Rectal smooth muscle tissue (tissue), 1 donor: ENCODE measurements around the gene DNER.
"Not testable (repeated sequence)": the region's sequence is repeated elsewhere in the genome, so short reads cannot be mapped to it uniquely, and the experiment has no call there.

Experiments used
- H3K27ac ChIP-seq: one replicate; pipeline ENCODE4 v1.7.0; 2013; ENCODE audit warnings: low read depth, low read length, inconsistent platforms
- H3K27me3 ChIP-seq: one replicate; pipeline ENCODE4 v1.7.0; 2013; ENCODE audit warnings: low read length; ENCODE audit not compliant: control insufficient read depth, insufficient read depth
- H3K36me3 ChIP-seq: one replicate; pipeline ENCODE4 v1.7.0; 2013; ENCODE audit warnings: low read length; ENCODE audit not compliant: control insufficient read depth, insufficient read depth
- H3K4me1 ChIP-seq: one replicate; pipeline ENCODE4 v1.7.0; 2013; ENCODE audit warnings: low read length; ENCODE audit not compliant: control insufficient read depth, insufficient read depth
- H3K4me3 ChIP-seq: one replicate; pipeline ENCODE4 v1.7.0; 2013; ENCODE audit warnings: low read length
- H3K9ac ChIP-seq: one replicate; pipeline ENCODE4 v1.7.0; 2013; ENCODE audit warnings: low read length

Gene DNER, protein sequence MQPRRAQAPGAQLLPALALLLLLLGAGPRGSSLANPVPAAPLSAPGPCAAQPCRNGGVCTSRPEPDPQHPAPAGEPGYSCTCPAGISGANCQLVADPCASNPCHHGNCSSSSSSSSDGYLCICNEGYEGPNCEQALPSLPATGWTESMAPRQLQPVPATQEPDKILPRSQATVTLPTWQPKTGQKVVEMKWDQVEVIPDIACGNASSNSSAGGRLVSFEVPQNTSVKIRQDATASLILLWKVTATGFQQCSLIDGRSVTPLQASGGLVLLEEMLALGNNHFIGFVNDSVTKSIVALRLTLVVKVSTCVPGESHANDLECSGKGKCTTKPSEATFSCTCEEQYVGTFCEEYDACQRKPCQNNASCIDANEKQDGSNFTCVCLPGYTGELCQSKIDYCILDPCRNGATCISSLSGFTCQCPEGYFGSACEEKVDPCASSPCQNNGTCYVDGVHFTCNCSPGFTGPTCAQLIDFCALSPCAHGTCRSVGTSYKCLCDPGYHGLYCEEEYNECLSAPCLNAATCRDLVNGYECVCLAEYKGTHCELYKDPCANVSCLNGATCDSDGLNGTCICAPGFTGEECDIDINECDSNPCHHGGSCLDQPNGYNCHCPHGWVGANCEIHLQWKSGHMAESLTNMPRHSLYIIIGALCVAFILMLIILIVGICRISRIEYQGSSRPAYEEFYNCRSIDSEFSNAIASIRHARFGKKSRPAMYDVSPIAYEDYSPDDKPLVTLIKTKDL

DNA sequence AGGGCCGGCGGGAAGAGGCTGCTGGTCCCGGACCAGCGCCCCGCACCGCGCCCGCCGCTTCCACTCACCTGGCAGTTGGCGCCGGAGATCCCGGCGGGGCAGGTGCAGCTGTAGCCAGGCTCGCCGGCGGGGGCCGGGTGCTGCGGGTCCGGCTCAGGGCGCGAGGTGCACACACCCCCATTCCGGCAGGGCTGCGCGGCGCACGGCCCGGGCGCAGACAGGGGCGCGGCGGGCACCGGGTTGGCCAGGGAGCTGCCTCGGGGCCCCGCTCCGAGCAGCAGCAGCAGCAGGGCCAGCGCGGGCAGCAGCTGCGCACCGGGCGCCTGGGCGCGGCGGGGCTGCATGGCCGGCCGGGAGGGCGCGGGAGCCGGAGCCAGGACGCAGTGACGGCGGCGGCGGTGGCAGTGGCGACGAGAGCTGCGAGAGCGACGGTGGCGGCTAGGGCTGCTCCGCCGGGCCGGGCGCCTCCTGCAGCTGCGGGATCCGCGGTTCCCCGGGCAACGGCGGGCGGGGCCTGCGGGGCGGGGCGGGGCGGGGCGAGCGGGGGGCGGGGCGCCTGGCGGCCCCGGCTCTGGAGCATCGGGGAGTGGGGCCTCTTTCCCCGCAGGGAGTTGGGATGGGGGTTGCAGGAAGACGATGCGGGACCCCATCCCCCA lies at the start of gene DNER:
DNER (minus strand) TSS at position 476 of the 656 bp plus-strand sequence; CDS start at position 344, 132 bp downstream.
- Histone ChIP-seq H3K27ac (no peak within 1 kb of the TSS), H3K36me3 (no peaks in the 10 kb centered on the region), H3K27me3 (peaks cover 11% of the 10 kb centered on the region), H3K4me3 (peak within 1 kb of the TSS; percentile 56), H3K9ac (no peak within 1 kb of the TSS), H3K4me1 (no peaks in the 10 kb centered on the region)

DNA sequence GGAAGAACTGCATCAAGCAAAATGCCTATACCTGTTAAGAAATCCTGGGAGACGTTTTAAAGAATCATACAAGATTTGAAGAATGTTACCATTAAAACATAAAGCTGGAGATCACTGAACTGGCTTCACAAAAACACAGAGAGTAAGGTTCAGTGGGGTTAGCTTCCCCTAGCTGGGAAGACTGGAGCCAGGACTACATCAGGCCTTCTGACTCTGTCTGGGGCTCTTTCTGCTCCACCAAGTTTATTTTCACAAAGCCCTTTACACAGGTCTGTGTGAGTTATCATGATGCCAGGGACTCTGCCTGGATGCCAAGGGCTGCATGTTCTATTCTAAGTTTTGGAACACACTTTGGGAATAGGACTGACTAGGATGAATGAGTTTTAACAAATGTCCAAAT lies 47.3 kb upstream of the DNER start:
- H3K4me1 ChIP-seq, result no peaks in the 10 kb centered on the region
- H3K4me3 ChIP-seq, result no peak overlapping the region
- no peak overlapping the region for H3K9ac ChIP-seq
- no peaks in the 10 kb centered on the region for H3K27me3 ChIP-seq
- H3K27ac ChIP-seq, result no peak overlapping the region
- peaks cover 3% of the 10 kb centered on the region for H3K36me3 ChIP-seq

DNA sequence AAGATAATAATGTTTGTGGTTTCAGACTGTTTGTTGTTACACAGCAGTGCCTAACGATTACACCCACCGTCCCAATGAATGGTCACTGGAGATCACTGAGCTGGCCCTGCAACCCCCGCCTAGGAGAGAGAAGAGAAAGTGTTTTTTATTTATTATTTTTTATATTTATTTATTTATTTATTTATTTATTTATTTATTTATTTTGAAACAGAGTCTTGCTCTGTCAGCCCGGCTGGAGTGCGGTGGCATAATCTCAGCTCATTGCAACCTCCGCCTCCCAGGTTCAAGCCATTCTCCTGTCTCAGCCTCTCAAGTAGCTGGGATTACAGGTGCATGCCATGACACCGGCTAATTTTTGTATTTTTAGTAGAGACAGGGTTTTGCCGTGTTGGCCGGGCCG lies 43.1 kb upstream of the DNER start:
- H3K9ac ChIP-seq, H3K36me3 ChIP-seq, H3K4me1 ChIP-seq, H3K4me3 ChIP-seq, H3K27me3 ChIP-seq, H3K27ac ChIP-seq: not testable (repeated sequence)

DNA sequence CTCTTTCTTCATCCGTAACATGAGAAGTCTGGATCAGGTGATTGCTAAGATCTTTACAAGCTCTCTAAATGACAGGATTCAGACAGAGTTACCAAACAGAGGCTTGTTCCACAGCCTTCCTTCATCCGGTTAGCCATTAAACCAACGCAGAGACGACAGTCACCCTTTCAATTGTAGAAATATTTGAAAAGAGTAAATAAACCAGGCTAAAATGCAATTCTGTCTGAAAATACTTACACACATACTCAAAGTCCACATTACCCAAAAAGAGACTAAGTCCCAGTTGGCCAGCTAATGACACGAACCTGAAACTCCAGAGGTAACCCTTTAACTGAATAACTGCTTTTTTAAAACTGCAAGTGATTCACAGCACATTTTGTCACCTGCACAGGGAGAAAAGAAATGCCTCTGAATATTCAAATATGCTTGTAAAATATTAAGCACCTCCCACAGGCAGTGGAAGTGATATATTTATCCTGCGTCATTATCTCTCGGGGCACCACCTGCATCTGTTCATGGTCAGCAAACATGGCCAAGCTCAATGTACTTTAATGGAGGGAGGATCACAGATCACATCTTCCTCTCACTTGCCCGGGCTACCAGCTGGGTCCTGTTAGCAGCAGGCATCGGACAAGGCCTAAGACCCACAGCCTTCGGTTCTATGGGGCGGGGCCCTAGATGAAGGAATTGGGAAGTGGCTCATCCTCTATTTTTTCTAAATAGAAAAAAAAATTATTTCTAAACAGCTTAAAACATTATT lies 38.8 kb upstream of the DNER start:
- Histone ChIP-seq H3K4me3 (no peak overlapping the region), H3K27ac (no peak overlapping the region), H3K4me1 (no peaks in the 10 kb centered on the region), H3K27me3 (no peaks in the 10 kb centered on the region), H3K9ac (no peak overlapping the region), H3K36me3 (no peaks in the 10 kb centered on the region)

DNA sequence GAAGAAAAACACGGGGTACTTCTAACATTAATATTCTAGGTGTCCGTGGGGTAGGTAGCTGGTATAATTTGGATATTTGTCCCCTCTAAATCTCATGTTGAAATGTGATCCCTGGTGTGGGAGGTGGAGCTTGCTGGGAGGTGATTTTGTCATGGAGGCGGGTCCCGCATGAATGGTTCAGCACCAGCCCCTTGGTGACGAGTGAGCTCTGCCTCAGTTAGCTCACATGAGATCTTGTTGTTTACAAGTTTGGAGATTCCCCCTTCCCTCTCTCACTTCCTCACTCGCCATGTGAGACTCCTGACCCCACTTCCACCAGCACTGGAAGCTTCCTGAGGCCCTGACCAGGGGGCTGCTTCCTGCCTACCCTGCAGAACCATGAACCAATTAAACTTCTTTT lies 35.4 kb upstream of the DNER start:
- Histone ChIP-seq H3K27me3 (no peaks in the 10 kb centered on the region), H3K9ac (no peak overlapping the region), H3K36me3 (no peaks in the 10 kb centered on the region), H3K4me3 (no peak overlapping the region), H3K27ac (no peak overlapping the region), H3K4me1 (no peaks in the 10 kb centered on the region)

DNA sequence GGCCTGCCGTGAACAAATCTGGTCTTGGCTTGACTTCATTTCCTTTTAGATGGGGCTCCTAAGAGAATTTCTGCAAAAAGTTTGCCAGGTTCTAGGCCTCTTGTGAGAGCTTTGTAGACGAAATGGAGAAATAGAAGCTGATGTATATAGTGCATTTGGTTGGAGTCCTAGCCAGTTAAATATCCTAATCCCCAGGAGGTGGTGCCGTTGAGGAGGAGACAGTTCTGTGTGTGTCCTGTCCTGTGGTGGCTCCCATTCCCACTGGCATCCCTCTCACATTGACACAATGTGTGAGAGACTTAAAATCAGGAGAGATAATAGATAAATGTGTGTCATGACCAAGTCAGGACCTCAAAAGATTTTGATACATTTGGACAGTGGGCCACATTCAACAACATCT lies 34.6 kb upstream of the DNER start:
- no peak overlapping the region for H3K9ac ChIP-seq
- no peak overlapping the region for H3K4me3 ChIP-seq
- H3K27me3 ChIP-seq, result no peaks in the 10 kb centered on the region
- no peaks in the 10 kb centered on the region for H3K4me1 ChIP-seq
- H3K27ac ChIP-seq, result no peak overlapping the region
- no peaks in the 10 kb centered on the region for H3K36me3 ChIP-seq

DNA sequence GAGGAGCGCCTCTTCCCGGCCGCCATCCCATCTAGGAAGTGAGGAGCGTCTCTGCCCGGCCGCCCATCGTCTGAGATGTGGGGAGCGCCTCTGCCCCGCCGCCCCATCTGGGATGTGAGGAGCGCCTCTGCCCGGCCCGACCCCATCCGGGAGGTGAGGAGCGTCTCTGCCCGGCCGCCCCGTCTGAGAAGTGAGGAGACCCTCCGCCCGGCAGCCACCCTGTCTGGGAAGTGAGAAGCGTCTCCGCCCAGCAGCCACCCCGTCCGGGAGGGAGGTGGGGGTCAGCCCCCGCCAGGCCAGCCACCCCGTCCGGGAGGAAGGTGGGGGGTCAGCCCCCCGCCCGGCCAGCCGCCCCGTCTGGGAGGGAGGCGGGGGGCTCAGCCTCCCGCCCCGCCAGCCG lies 28.3 kb upstream of the DNER start:
- H3K27ac ChIP-seq, H3K4me1 ChIP-seq, H3K27me3 ChIP-seq, H3K4me3 ChIP-seq, H3K9ac ChIP-seq, H3K36me3 ChIP-seq: not testable (repeated sequence)

DNA sequence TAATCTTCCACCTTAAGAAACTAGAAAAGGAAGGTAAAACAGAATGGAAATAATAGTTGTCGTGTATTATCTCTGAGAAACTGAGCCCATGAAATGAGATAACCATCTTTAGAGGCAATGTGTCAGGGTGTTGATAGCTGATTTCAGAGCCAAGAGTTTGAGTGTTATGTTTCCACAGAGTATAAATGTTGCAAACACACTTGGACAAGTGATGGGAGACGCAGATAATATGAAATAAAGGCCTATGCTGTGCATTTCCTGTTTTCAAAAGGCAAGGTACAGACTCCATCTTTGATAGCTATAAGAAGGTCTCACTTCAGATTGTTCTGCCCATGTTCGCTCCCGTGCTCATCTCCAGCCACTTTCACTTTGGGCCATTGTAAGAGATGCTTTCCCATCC lies 25.9 kb upstream of the DNER start:
- Histone ChIP-seq H3K27me3 (no peaks in the 10 kb centered on the region), H3K9ac (no peak overlapping the region), H3K4me3 (no peak overlapping the region), H3K36me3 (no peaks in the 10 kb centered on the region), H3K4me1 (no peaks in the 10 kb centered on the region), H3K27ac (no peak overlapping the region)

DNA sequence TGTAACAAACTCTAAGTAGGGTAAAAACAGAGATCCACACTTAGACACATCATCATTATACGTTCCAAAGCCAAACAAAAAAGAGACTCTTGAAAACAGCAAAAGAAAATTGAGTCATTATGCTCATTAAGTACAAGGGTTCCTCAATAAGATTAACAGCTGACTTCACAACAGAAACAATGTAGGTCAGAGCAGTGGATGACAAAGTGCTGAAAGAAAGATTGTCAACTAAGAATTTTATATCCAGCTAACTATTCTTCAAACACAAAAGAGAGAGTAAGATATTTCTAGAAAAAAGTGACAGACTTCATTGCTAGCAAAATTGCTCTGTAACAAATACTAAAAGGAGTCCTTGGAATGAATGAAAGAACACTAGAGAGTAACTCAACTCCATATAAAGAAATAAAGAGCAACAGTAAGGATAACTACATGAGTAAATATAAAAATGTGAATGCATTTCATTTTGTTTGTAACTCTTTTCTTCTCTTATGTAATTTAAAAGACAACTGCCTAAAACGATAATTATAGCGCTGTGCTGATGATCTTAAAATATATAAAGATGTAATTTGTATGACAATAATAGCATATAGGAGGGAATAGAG lies 23.8 kb upstream of the DNER start:
- no peak overlapping the region for H3K27ac ChIP-seq
- H3K9ac ChIP-seq, result no peak overlapping the region
- no peak overlapping the region for H3K4me3 ChIP-seq
- no peaks in the 10 kb centered on the region for H3K27me3 ChIP-seq
- no peaks in the 10 kb centered on the region for H3K4me1 ChIP-seq
- H3K36me3 ChIP-seq, result no peaks in the 10 kb centered on the region

DNA sequence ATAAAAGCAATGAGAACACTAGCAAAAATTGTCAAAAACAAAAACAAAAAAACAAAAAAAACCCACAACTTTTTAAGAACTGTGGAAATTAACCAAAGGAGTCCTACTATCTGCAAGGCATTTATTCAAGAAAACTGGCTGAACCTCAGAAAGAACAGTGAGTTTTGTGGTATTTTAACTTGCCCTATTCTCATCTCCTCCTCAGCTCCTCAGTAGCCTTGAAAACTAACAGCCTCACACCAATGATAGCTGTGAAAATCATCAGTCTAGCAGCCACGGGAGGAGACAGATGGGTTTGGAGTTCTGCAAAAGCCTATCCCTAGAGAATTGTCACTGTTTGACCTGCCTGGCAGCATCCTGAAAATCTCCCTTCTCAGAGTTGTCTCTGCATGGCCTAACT lies 20.1 kb upstream of the DNER start:
- Histone ChIP-seq H3K4me1 (no peaks in the 10 kb centered on the region), H3K27ac (no peak overlapping the region), H3K9ac (no peak overlapping the region), H3K27me3 (no peaks in the 10 kb centered on the region), H3K4me3 (no peak overlapping the region), H3K36me3 (no peaks in the 10 kb centered on the region)

DNA sequence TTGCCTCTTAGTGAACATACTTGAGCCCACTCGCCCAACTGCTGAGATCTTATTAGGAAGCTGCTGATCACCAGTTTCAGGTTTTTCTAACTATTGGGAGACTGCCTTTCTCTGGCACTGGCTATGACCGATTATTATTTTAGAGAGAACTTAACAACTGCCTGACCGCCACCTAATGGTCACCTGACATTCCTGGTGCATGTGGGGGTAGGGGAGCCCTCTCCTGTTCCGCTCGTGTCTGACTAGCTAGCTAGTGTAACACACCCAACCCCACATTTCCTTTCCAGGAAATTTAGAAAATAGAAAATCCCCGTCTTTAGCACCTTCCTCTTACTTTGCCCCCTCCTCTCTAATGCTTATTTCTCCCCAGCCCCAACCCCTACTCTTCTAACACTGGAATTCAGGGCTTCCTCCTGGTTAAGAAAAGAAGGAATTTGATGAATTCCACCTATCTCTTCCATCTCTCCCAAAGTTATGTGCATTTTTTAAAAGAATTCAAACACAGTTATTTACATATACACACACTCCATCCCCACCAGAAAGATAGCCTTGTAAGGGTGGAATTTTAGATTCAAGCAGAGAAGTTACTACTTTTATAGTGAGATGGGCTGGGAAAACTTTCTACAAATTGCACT lies 19.4 kb upstream of the DNER start:
- Histone ChIP-seq H3K4me3 (no peak overlapping the region), H3K27me3 (no peaks in the 10 kb centered on the region), H3K36me3 (no peaks in the 10 kb centered on the region), H3K27ac (no peak overlapping the region), H3K9ac (no peak overlapping the region), H3K4me1 (no peaks in the 10 kb centered on the region)
